IMR-90 (cell line): Measurements from ENCODE around the gene SNX3. TPM values are rescaled to one million over a fixed set of nuclear protein-coding genes. Genes with fewer than 3 reads are reported as not detected.

Experiments used
- ATAC-seq: fragments of 200-7000 bp; cut with Tn5 transposase; 2 replicates; pipeline ENCODE4 v1.9.1; 2020; ENCODE audit warnings: low read depth, mild to moderate bottlenecking, moderate library complexity
- BruUV-seq: library from RNA; stranded (reverse); fragments of 400-500 nt; replicated peaks from 2 replicates; lab custom pipeline; 2021; lab: Mats Ljungman, UMichigan
- CTCF ChIA-PET: fragments of 300-600 bp; formaldehyde crosslinking; extraction: SDS; loops from one replicate; lab custom pipeline; 2021; ENCODE audit warnings: antibody characterized with exemption; lab: Yijun Ruan, JAX
- POLR2A ChIA-PET: fragments of 300-600 bp; sonication (Branson Sonifier 250); formaldehyde crosslinking; loops from one replicate; lab custom pipeline; 2022; ENCODE audit warnings: antibody characterized with exemption; ENCODE audit not compliant: unreplicated experiment; lab: Charles Lee
- DNase-seq: peaks from one replicate; pipeline ENCODE4 v3.0.0; 2013
- H2AFZ ChIP-seq: replicated peaks from 2 replicates; pipeline ENCODE3; 2013; ENCODE audit warnings: low read length, mild to moderate bottlenecking; ENCODE audit not compliant: poor library complexity
- H2AK5ac ChIP-seq: 2 replicates; pipeline ENCODE4 v1.6.1; 2013; ENCODE audit warnings: low read depth, low read length, inconsistent platforms
- H2AK9ac ChIP-seq: replicated peaks from 2 replicates; pipeline ENCODE3; 2013; ENCODE audit warnings: mild to moderate bottlenecking, low read depth, low read length, moderate library complexity; ENCODE audit not compliant: poor library complexity
- H2BK120ac ChIP-seq: 2 replicates; pipeline ENCODE4 v1.6.1; 2013; ENCODE audit warnings: low read depth, low read length, inconsistent platforms
- H2BK15ac ChIP-seq: 3 replicates; pipeline ENCODE4 v1.6.1; 2013; ENCODE audit warnings: low read depth, low read length, inconsistent platforms
- H2BK20ac ChIP-seq: 2 replicates; pipeline ENCODE4 v1.6.1; 2013; ENCODE audit warnings: low read depth, mild to moderate bottlenecking, inconsistent platforms, low read length, moderate library complexity
- H2BK5ac ChIP-seq: 2 replicates; pipeline ENCODE4 v1.6.1; 2013; ENCODE audit warnings: mild to moderate bottlenecking, low read depth, low read length, inconsistent platforms; ENCODE audit not compliant: poor library complexity, severe bottlenecking
- H3K14ac ChIP-seq: replicated peaks from 2 replicates; pipeline ENCODE4 v1.6.1; 2013; ENCODE audit warnings: low read depth, low read length, inconsistent platforms
- H3K18ac ChIP-seq: 2 replicates; pipeline ENCODE4 v1.6.1; 2013; ENCODE audit warnings: low read depth, low read length, control low read depth
- H3K23ac ChIP-seq: 2 replicates; pipeline ENCODE4 v1.6.1; 2013; ENCODE audit warnings: low read depth, low read length, inconsistent platforms
- H3K27ac ChIP-seq: 2 replicates; pipeline ENCODE4 v1.5.1; 2013; ENCODE audit warnings: mild to moderate bottlenecking, control low read depth, low read length; ENCODE audit not compliant: insufficient read depth
- H3K27me3 ChIP-seq: 2 replicates; pipeline ENCODE4 v1.6.1; 2013; ENCODE audit warnings: low read length; ENCODE audit not compliant: control insufficient read depth, insufficient read depth
- H3K36me3 ChIP-seq: 2 replicates; pipeline ENCODE4 v1.6.1; 2013; ENCODE audit warnings: low read length, mixed read lengths; ENCODE audit not compliant: control insufficient read depth, insufficient read depth
- H3K4ac ChIP-seq: 2 replicates; pipeline ENCODE4 v1.6.1; 2013; ENCODE audit warnings: low read depth, low read length, inconsistent platforms
- H3K4me1 ChIP-seq: 2 replicates; pipeline ENCODE4 v1.6.1; 2013; ENCODE audit warnings: low read length, mixed read lengths; ENCODE audit not compliant: control insufficient read depth, insufficient read depth
- H3K4me2 ChIP-seq: 2 replicates; pipeline ENCODE4 v1.6.1; 2013; ENCODE audit warnings: low read depth, mild to moderate bottlenecking, control low read depth, low read length, moderate library complexity
- H3K4me3 ChIP-seq: 2 replicates; pipeline ENCODE4 v1.5.1; 2013; ENCODE audit warnings: low read depth, mild to moderate bottlenecking, control low read depth, low read length, moderate library complexity; ENCODE audit not compliant: insufficient read depth
- H3K56ac ChIP-seq: 2 replicates; pipeline ENCODE4 v1.6.1; 2013; ENCODE audit warnings: low read length, inconsistent platforms; ENCODE audit not compliant: insufficient read depth; ENCODE audit errors: extremely low read depth
- H3K79me1 ChIP-seq, 2 experiments: 2 replicates each; pipeline ENCODE4 v1.6.1; 2013; ENCODE audit warnings: low read length in 2 of 2, inconsistent platforms in 1 of 2, low read depth in 1 of 2
- H3K9ac ChIP-seq: 2 replicates; pipeline ENCODE4 v1.6.1; 2013; ENCODE audit warnings: low read depth, low read length, control low read depth
- H3K9me1 ChIP-seq: 2 replicates; pipeline ENCODE4 v1.6.1; 2013; ENCODE audit warnings: low read length, inconsistent platforms; ENCODE audit not compliant: insufficient read depth
- H3K9me3 ChIP-seq: 2 replicates; pipeline ENCODE4 v1.6.1; 2013; ENCODE audit warnings: low read length; ENCODE audit not compliant: control insufficient read depth, insufficient read depth
- H4K20me1 ChIP-seq: 2 replicates; pipeline ENCODE4 v1.6.1; 2013; ENCODE audit warnings: low read length, inconsistent platforms; ENCODE audit not compliant: insufficient read depth
- H4K5ac ChIP-seq: 2 replicates; pipeline ENCODE4 v1.6.1; 2013; ENCODE audit warnings: mild to moderate bottlenecking, low read depth, low read length, control low read depth
- H4K8ac ChIP-seq, 2 experiments: 2 replicates each; pipeline ENCODE4 v1.6.1; 2013; ENCODE audit warnings: low read depth in 2 of 2, low read length in 2 of 2, control low read depth in 1 of 2, inconsistent platforms in 1 of 2
- H4K91ac ChIP-seq: 2 replicates; pipeline ENCODE4 v1.6.1; 2013; ENCODE audit warnings: low read depth, low read length, inconsistent platforms; ENCODE audit not compliant: insufficient read depth
- BHLHE40 ChIP-seq: fragments of 150-350 bp; IDR thresholded peaks from 2 replicates; pipeline ENCODE4 v1.6.1; 2016; ENCODE audit warnings: mild to moderate bottlenecking, low read depth, low read length
- FOS ChIP-seq: fragments of 150-350 bp; IDR thresholded peaks from 2 replicates; pipeline ENCODE4 v1.6.1; 2016; ENCODE audit warnings: low read depth, low read length
- MAFK ChIP-seq: IDR thresholded peaks from 2 replicates; pipeline ENCODE4 v1.6.1; 2012; ENCODE audit warnings: low read depth, low read length, improper control_type of control experiment
- MAZ ChIP-seq: IDR thresholded peaks from 2 replicates; pipeline ENCODE4 v1.6.1; 2012; ENCODE audit warnings: low read depth, mild to moderate bottlenecking, low read length, improper control_type of control experiment, moderate library complexity, borderline replicate concordance
- NFE2L2 ChIP-seq: fragments of 150-350 bp; IDR thresholded peaks from 2 replicates; pipeline ENCODE4 v1.6.1; 2016; ENCODE audit warnings: low read depth, mild to moderate bottlenecking, low read length
- POLR2A ChIP-seq: IDR thresholded peaks from 2 replicates; pipeline ENCODE4 v1.6.1; 2012; ENCODE audit warnings: mild to moderate bottlenecking, low read depth, low read length
- RCOR1 ChIP-seq: IDR thresholded peaks from 2 replicates; pipeline ENCODE4 v1.6.1; 2012; ENCODE audit warnings: mild to moderate bottlenecking, low read length, improper control_type of control experiment; ENCODE audit not compliant: insufficient replicate concordance
- SMC3 ChIP-seq: fragments of 150-350 bp; IDR thresholded peaks from 2 replicates; pipeline ENCODE4 v1.6.1; 2016; ENCODE audit warnings: low read depth, mild to moderate bottlenecking, antibody characterized with exemption, low read length, moderate library complexity
- WGBS, 2 experiments: methylation state at CpG; one replicate each; pipeline versions ENCODE4 v1.1.5 to v1.1.7; 2013; ENCODE audit warnings: missing lambda C conversion rate in 2 of 2; ENCODE audit not compliant: insufficient read length in 1 of 2; ENCODE audit errors: extremely low coverage in 2 of 2; 5-methylcytosine and 5-hydroxymethylcytosine counted together
- dilution Hi-C: fragments of 300-500 bp; cut with HindIII; formaldehyde crosslinking; loops from one replicate; pipeline ENCODE4 v1.14.3; 2018; ENCODE audit warnings: low sequenced_read_pairs; ENCODE audit not compliant: unreplicated experiment
- in situ Hi-C: fragments of 300-500 bp; cut with MboI; formaldehyde crosslinking; loops from 3 replicates; pipeline ENCODE4 v1.14.3; 2019; ENCODE audit warnings: low sequenced_read_pairs, inconsistent platforms, mixed read lengths
- intact Hi-C: fragments of 100-400 bp; cut with micrococcal nuclease; formaldehyde crosslinking; loops from 2 replicates; pipeline ENCODE4 v1.10.0; 2022
- polyA plus RNA-seq, 3 experiments: library from polyadenylated mRNA; depleted of rRNA; stranded (reverse); fragments of >200 nt; gene quantifications; 2 replicates each; pipeline ENCODE4 v1.2.3, GENCODE V29; 2012; ENCODE audit warnings: low replicate concordance in 1 of 3
- total RNA-seq: library from RNA; depleted of rRNA; stranded (reverse); fragments of >200 nt; gene quantifications from 2 replicates; pipeline ENCODE4 v1.2.3, GENCODE V29; 2012
- TF ChIP-seq, protein P1 (sequence below): fragments of 150-350 bp; IDR thresholded peaks from 2 replicates; pipeline ENCODE4 v1.6.1; 2016; ENCODE audit warnings: low read depth, mild to moderate bottlenecking, low read length, moderate library complexity, borderline replicate concordance

SNX3 gene
- total and polyA plus RNA-seq, 2 of the 4 experiments (the other 2 are of a cell fraction): 105 to 159 TPM

DNA sequence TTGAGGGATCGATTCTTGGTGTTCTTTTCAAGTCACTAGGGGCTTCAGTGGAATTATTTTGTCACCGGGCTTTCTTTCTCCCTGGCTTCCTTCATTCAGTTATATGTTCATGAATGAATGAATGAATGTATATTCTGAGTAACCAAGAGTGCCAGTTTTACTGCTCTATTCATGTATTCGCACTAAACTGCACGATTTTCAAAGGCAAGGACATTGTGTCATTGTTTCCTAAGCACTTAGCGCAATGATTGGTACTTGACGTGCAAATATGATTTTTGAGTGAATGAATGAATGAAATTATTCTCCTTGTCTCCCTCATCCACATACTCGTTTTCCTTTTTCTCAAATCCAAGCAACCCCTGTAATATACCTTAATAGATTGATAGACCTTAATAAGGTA is 34.8 kb upstream of the SNX3 start:
- intact Hi-C loops (no loop called here), in situ Hi-C loops (no loop called here), dilution Hi-C loops (no loop called here)
- peak overlapping the region; percentile 74; the same call in 1 of the 2 replicates for H3K23ac ChIP-seq
- H2BK5ac ChIP-seq: no peak overlapping the region
- ATAC-seq (no peak), DNase-seq (no peak)
- H3K18ac ChIP-seq: no peak overlapping the region
- 0 out of 3 replicates have a peak overlapping the region, but pooled peaks have one; percentile 94 for H2BK15ac ChIP-seq
- no peaks in the 10 kb centered on the region for H3K27me3 ChIP-seq
- peak overlapping the region; percentile 92 for H3K4me2 ChIP-seq
- H3K56ac ChIP-seq: peak overlapping the region; percentile 97; the same call in 1 of the 2 replicates
- peak overlapping the region; percentile 97 for H3K4ac ChIP-seq
- no peak overlapping the region for H2AK5ac ChIP-seq
- WGBS, 2 experiments: no CpG with 5 or more reads among the region's 7 CpGs
- peak overlapping the region; percentile 91 for H3K9ac ChIP-seq
- peak overlapping the region; percentile 95 to 100 for H4K8ac ChIP-seq
- H2BK20ac ChIP-seq: no peak overlapping the region
- CTCF ChIA-PET: no interaction called here
- TSS peak; percentile 56 for BruUV-seq
- peak overlapping the region; percentile 75 for H3K4me3 ChIP-seq
- no peaks in the 10 kb centered on the region for H3K36me3 ChIP-seq
- peak overlapping the region; percentile 95 for H4K5ac ChIP-seq
- H3K79me1 ChIP-seq: peaks cover 8 to 13% of the 10 kb centered on the region in 2 experiments
- TF ChIP-seq MAZ (no peak), BHLHE40 (no peak), MAFK (no peak), SMC3 (no peak), POLR2A (no peak), FOS (no peak), NFE2L2 (no peak), RCOR1 (no peak)
- TF ChIP-seq, protein P1, sequence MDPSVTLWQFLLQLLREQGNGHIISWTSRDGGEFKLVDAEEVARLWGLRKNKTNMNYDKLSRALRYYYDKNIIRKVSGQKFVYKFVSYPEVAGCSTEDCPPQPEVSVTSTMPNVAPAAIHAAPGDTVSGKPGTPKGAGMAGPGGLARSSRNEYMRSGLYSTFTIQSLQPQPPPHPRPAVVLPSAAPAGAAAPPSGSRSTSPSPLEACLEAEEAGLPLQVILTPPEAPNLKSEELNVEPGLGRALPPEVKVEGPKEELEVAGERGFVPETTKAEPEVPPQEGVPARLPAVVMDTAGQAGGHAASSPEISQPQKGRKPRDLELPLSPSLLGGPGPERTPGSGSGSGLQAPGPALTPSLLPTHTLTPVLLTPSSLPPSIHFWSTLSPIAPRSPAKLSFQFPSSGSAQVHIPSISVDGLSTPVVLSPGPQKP: no peak
- no peak overlapping the region for H3K27ac ChIP-seq
- H3K9me3 ChIP-seq: no peaks in the 10 kb centered on the region
- POLR2A ChIA-PET: no interaction called here
- no peaks in the 10 kb centered on the region for H3K4me1 ChIP-seq
- H2AK9ac ChIP-seq: peak overlapping the region; percentile 91
- H3K9me1 ChIP-seq: no peaks in the 10 kb centered on the region
- H4K91ac ChIP-seq: peak overlapping the region; percentile 98; the same call in 1 of the 2 replicates
- no peaks in the 10 kb centered on the region for H4K20me1 ChIP-seq
- peak overlapping the region; percentile 98 for H2AFZ ChIP-seq
- H3K14ac ChIP-seq: peak overlapping the region; percentile 99
- no peak overlapping the region for H2BK120ac ChIP-seq
